Measurements from ENCODE around the gene FAM83F. TPM values are rescaled to one million over a fixed set of nuclear protein-coding genes. Genes with fewer than 3 reads are reported as not detected.

FAM83F gene
- total and polyA plus RNA-seq, 12 donors, result under 0.01 to 0.39 (median 0.11) TPM; not detected in 1

DNA sequence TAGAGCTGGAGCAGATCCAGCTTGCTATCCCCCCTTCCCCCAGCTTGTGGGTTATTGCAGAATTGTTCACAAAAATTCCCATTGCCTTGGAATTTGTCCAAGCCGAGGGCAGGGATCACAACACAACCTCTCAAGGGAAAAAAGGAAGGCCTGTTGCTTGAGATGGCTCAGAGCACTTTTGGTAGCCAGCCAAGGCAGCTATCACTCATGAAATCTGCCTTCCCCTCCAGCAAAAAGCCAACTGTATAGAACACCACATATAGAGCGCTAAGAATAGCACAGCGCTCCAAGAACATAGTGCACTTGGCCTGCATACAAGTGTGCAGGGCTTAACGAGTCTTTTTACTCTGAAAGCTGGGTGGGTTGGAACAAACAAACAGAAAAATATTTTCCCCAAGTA is 46.2 kb downstream of the FAM83F start:
- Histone ChIP-seq H3K4me3 (no peak overlapping the region), H3K27me3 (no peaks in the 10 kb centered on the region), H3K9me3 (replicated peaks in 1 of 3) (no peaks in the 10 kb centered on the region), H3K4me1 (replicated peaks in 1 of 2) (peaks cover 6 to 31% of the 10 kb centered on the region in 2 donors), H3K36me3 (replicated peaks in 1 of 2) (no peaks in the 10 kb centered on the region), H3K27ac (peak overlapping the region in 1 of 5 donors; percentile 25)
- WGBS, 4 donors, result 23 to 43% (median 34%) methylated on average over 4 of the region's 4 CpGs
- DNase-seq, result peak; percentile 42 to 82 (median 53)
- intact Hi-C loops (cut with DNase I), result no loop called here
- no peak for TF ChIP-seq POLR2A (IDR thresholded peaks at IDR 0.05)
- TF ChIP-seq, protein P1, sequence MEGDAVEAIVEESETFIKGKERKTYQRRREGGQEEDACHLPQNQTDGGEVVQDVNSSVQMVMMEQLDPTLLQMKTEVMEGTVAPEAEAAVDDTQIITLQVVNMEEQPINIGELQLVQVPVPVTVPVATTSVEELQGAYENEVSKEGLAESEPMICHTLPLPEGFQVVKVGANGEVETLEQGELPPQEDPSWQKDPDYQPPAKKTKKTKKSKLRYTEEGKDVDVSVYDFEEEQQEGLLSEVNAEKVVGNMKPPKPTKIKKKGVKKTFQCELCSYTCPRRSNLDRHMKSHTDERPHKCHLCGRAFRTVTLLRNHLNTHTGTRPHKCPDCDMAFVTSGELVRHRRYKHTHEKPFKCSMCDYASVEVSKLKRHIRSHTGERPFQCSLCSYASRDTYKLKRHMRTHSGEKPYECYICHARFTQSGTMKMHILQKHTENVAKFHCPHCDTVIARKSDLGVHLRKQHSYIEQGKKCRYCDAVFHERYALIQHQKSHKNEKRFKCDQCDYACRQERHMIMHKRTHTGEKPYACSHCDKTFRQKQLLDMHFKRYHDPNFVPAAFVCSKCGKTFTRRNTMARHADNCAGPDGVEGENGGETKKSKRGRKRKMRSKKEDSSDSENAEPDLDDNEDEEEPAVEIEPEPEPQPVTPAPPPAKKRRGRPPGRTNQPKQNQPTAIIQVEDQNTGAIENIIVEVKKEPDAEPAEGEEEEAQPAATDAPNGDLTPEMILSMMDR (IDR thresholded peaks at IDR 0.05), result no peak

DNA sequence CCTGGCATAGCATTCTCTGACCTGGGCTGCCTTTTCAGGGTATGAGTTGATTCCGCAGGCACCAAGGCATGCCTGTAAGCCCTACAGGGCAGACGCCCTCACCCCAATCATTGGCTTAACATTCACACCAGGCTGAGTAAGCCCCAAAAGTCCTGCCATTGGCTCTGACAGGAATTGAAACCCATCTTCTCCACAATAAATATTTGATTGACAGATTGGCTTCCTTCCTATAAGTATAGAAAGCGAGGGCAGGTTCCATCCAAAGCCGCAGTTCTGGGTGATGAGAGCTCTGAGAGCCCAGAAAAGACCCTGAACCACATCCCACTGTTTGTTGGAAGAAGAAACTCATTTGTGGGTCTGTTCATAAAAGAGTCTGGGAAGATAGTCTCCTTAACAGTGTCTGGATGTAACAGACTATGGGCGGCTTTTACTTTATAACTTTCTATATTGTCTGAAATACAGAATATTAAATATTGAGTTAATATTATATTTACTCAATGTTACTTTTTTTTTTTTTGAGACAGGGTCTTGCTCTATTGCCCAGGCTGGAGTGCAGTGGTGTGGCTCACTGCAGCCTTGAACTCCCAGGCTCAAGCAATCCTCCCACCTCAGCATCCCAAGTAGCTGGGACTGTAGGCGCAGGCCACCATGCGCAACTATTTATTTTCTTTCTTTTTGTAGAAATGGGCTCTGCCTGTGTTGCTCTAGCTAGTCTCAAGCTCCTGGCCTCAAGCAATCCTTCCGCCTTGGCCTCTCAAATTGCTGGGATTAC is 46.8 kb downstream of the FAM83F start:
- no peak for TF ChIP-seq POLR2A (IDR thresholded peaks at IDR 0.05)
- TF ChIP-seq, protein P1 (IDR thresholded peaks at IDR 0.05), result no peak

DNA sequence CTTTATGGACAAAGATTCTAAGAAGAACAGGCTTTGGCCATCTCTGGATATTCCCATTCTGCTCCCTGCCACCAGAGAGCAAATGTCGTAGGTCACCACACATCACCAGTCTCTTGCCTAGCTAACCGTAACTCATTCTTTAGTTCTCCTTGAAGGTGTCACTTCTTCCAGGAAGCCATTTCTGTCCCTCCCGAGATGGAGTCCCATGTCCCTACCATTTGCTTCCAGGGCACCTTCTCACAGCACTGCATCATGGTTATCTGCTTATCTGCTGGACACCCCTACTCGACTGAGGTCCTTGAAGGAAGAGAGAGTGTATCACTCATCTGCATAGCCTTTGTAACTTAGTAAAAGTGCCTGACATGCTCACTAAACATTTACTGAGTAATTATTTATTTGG is 47.6 kb downstream of the FAM83F start:
- no peaks in the 10 kb centered on the region for H3K27me3 ChIP-seq
- no peaks in the 10 kb centered on the region for H3K36me3 ChIP-seq (replicated peaks in 1 of 2)
- H3K9me3 ChIP-seq (replicated peaks in 1 of 3), result no peaks in the 10 kb centered on the region
- H3K4me3 ChIP-seq, result no peak overlapping the region
- 69 to 72% (median 70%) methylated on average over 4 of the region's 4 CpGs for WGBS, 4 donors
- DNase-seq, result peak in 1 of 7 donors; percentile 48
- peaks cover 6 to 38% of the 10 kb centered on the region in 2 donors for H3K4me1 ChIP-seq (replicated peaks in 1 of 2)
- intact Hi-C loops (cut with DNase I), result no loop called here
- no peak for TF ChIP-seq POLR2A (IDR thresholded peaks at IDR 0.05)
- TF ChIP-seq, protein P1 (IDR thresholded peaks at IDR 0.05), result no peak
- H3K27ac ChIP-seq, result no peak overlapping the region

More for the DNA sequence above, 46.8 kb downstream of the FAM83F start:
- H3K9me3 ChIP-seq (replicated peaks in 1 of 3), result no peaks in the 10 kb centered on the region
- peak overlapping the region in 1 of 5 donors; percentile 25 for H3K27ac ChIP-seq
- no peaks in the 10 kb centered on the region for H3K27me3 ChIP-seq
- no peak for DNase-seq
- 71 to 74% (median 72%) methylated on average over 8 of the region's 8 CpGs for WGBS, 4 donors
- H3K4me1 ChIP-seq (replicated peaks in 1 of 2), result peaks cover 6 to 38% of the 10 kb centered on the region in 2 donors
- no peak overlapping the region for H3K4me3 ChIP-seq
- no peaks in the 10 kb centered on the region for H3K36me3 ChIP-seq (replicated peaks in 1 of 2)
- intact Hi-C loops (cut with DNase I), result no loop called here

DNA sequence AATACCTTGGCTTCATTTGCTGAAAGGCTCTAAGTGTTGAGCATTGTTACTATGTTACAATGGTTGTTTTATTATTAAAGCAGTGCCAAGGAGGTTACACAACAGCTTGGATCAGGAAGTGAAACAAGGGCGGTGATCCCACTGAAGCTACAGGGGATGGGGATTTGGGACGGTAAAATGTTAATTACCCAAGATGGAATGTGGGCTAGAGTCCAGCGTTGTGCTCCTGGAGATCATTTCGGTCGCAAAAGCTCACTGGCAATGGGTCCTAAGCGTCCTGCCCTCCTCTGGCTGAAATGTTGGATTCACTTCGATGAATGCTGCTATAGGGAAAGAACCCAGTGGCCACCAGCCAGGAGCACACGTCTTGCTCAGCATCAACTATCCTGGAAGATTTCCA is 48.3 kb downstream of the FAM83F start:
- peaks cover 6 to 38% of the 10 kb centered on the region in 2 donors for H3K4me1 ChIP-seq (replicated peaks in 1 of 2)
- TF ChIP-seq, protein P1 (IDR thresholded peaks at IDR 0.05), result no peak
- no peak for TF ChIP-seq POLR2A (IDR thresholded peaks at IDR 0.05)
- H3K4me3 ChIP-seq, result no peak overlapping the region
- peak in 5 of 7 donors; percentile 32 to 65 (median 45) for DNase-seq
- H3K27me3 ChIP-seq, result no peaks in the 10 kb centered on the region
- peak overlapping the region in 2 of 5 donors; percentile 92 to 94 for H3K27ac ChIP-seq
- H3K36me3 ChIP-seq (replicated peaks in 1 of 2), result no peaks in the 10 kb centered on the region
- WGBS, 4 donors, result 41 to 67% (median 54%) methylated on average over 8 of the region's 8 CpGs
- intact Hi-C loops (cut with DNase I), result no loop called here
- H3K9me3 ChIP-seq (replicated peaks in 1 of 3), result no peaks in the 10 kb centered on the region
